K562 (cell line): Measurements from ENCODE around the gene C1QTNF2. TPM values are rescaled to one million over a fixed set of nuclear protein-coding genes. Genes with fewer than 3 reads are reported as not detected.

Experiments used
- ARID2 ChIP-seq: fragments of 450-650 bp; IDR thresholded peaks from 2 replicates; pipeline ENCODE4 v1.6.1; 2017; ENCODE audit warnings: antibody characterized with exemption, mild to moderate bottlenecking
- MGA ChIP-seq: fragments of 450-650 bp; IDR thresholded peaks from 2 replicates; pipeline ENCODE4 v1.6.1; 2016; ENCODE audit warnings: mild to moderate bottlenecking, moderate library complexity
- ZNF561 ChIP-seq: fragments of 450-650 bp; formaldehyde crosslinking; conservative IDR thresholded peaks from 2 replicates; pipeline ENCODE4 v1.4.0; 2020; ENCODE audit warnings: mild to moderate bottlenecking, moderate library complexity
- polyA plus RNA-seq, 8 experiments: library from polyadenylated mRNA; depleted of rRNA in 4 of 8; stranded (reverse) in 5 of 8; unstranded in 3 of 8; fragments of >200 nt; fragmentation: Nextera tagmentation in 2 of 8; fragmentation: Illumina TruSeq in 1 of 8; extraction: Ambion mirVana in 2 of 8; extraction: Trizol in 1 of 8; gene quantifications; 2 replicates each; pipeline versions ENCODE4 v1.2.1 to v1.2.3, GENCODE V29; 2011 to 2014; ENCODE audit warnings: inconsistent platforms in 1 of 8, missing spikeins in 1 of 8
- total RNA-seq, 7 experiments: library from RNA; depleted of rRNA in 6 of 7; stranded (reverse); fragments of >200 nt in 6 of 7; fragmentation: Illumina TruSeq in 2 of 7; extraction: Trizol in 2 of 7; gene quantifications; 2 replicates each; pipeline versions ENCODE4 v1.2.1 to v1.2.3, GENCODE V29; 2011 to 2021; ENCODE audit warnings: low replicate concordance in 1 of 7

The C1QTNF2 gene
- total and polyA plus RNA-seq, 9 of the 15 experiments (the other 6 are each of a cell fraction or from before 2014, with no cell fraction given), result not detected

- no peak for TF ChIP-seq ZNF561 (CRISPR knock-in tag)
- no peak for TF ChIP-seq ARID2
- TF ChIP-seq MGA, result no peak
- TF ChIP-seq, all 486 proteins: peak for 0
Measured at GRCh38 chr5:160371294-160371693, 868 bp upstream of the C1QTNF2 start (continued).
